Caco-2 (cell line): Measurements from ENCODE around the gene KDELR3. TPM values are rescaled to one million over a fixed set of nuclear protein-coding genes. Genes with fewer than 3 reads are reported as not detected.

Source experiments
- BruUV-seq: library from RNA; stranded (reverse); fragments of 400-500 nt; replicated peaks from 2 replicates; lab custom pipeline; 2021; lab: Mats Ljungman, UMichigan
- CTCF ChIA-PET: fragments of 300-600 bp; sonication (Branson Sonifier 250); formaldehyde crosslinking; loops from one replicate; lab custom pipeline; 2022; ENCODE audit warnings: antibody characterized with exemption; lab: Charles Lee
- POLR2A ChIA-PET: fragments of 300-600 bp; sonication (Branson Sonifier 250); formaldehyde crosslinking; loops from one replicate; lab custom pipeline; 2022; ENCODE audit warnings: antibody characterized with exemption; lab: Charles Lee
- DNase-seq, 2 experiments: peaks; one replicate each; pipeline versions ENCODE4 v3.0.0 to v3.0.0-alpha.2; 2020 to 2022
- H3K27me3 ChIP-seq: replicated peaks from 2 replicates; pipeline ENCODE4 v1.6.0; 2011; ENCODE audit warnings: low read length; ENCODE audit not compliant: control insufficient read depth, insufficient read depth
- H3K36me3 ChIP-seq: 2 replicates; pipeline ENCODE4 v1.5.1; 2011; ENCODE audit warnings: low read length; ENCODE audit not compliant: control insufficient read depth, insufficient read depth
- H3K4me1 ChIP-seq: fragments of 250-450 bp; sonication (Bioruptor Pico); 2 replicates; pipeline ENCODE4 v1.5.1; 2020; ENCODE audit warnings: mild to moderate bottlenecking
- H3K4me3 ChIP-seq: 2 replicates; pipeline ENCODE4 v1.5.1; 2011; ENCODE audit warnings: low read depth, mild to moderate bottlenecking, control low read depth, low read length
- H3K9me3 ChIP-seq: fragments of 250-450 bp; sonication (Bioruptor Pico); 2 replicates; pipeline ENCODE4 v1.5.1; 2020; ENCODE audit warnings: mild to moderate bottlenecking, moderate library complexity
- H3K27ac Mint-ChIP-seq: one replicate; pipeline ENCODE4 v1.8.0; 2022; ENCODE audit warnings: mixed read lengths; ENCODE audit not compliant: unreplicated experiment
- H3K27me3 Mint-ChIP-seq: one replicate; pipeline ENCODE4 v1.8.0; 2022; ENCODE audit warnings: mixed read lengths; ENCODE audit not compliant: insufficient read depth, unreplicated experiment
- H3K36me3 Mint-ChIP-seq: one replicate; pipeline ENCODE4 v1.8.0; 2022; ENCODE audit warnings: mild to moderate bottlenecking, mixed read lengths; ENCODE audit not compliant: insufficient read depth, unreplicated experiment
- H3K4me1 Mint-ChIP-seq: one replicate; pipeline ENCODE4 v1.8.0; 2022; ENCODE audit warnings: low read depth, mixed read lengths; ENCODE audit not compliant: unreplicated experiment
- H3K4me3 Mint-ChIP-seq: one replicate; pipeline ENCODE4 v1.8.0; 2022; ENCODE audit warnings: mild to moderate bottlenecking, moderate library complexity, mixed read lengths; ENCODE audit not compliant: unreplicated experiment
- H3K9me3 Mint-ChIP-seq: one replicate; pipeline ENCODE4 v1.8.0; 2022; ENCODE audit warnings: mixed read lengths; ENCODE audit not compliant: unreplicated experiment
- intact Hi-C: fragments of 100-400 bp; cut with micrococcal nuclease; formaldehyde crosslinking; loops from one replicate; pipeline ENCODE4 v1.10.0; 2022; ENCODE audit not compliant: unreplicated experiment
- total RNA-seq: library from RNA; stranded (reverse); gene quantifications from 2 replicates; pipeline ENCODE4 v1.2.3, GENCODE V29; 2022
- TF ChIP-seq, protein P1 (sequence below), 2 experiments: fragments of 200-600 bp in 1 of 2; IDR thresholded peaks; 1 replicate in 1 of 2; 2 replicates in 1 of 2; pipeline versions ENCODE4 v1.5.1 to v1.8.0; 2011 to 2022; ENCODE audit warnings: antibody characterized with exemption in 1 of 2, control low read depth in 1 of 2, inconsistent platforms in 1 of 2, low read depth in 1 of 2, low read length in 1 of 2, mild to moderate bottlenecking in 1 of 2, moderate library complexity in 1 of 2; ENCODE audit not compliant: insufficient read depth in 1 of 2, severe bottlenecking in 1 of 2, unreplicated experiment in 1 of 2

Gene KDELR3
- total RNA-seq, 1 experiment from 2014 or later: 13.4 TPM

DNA sequence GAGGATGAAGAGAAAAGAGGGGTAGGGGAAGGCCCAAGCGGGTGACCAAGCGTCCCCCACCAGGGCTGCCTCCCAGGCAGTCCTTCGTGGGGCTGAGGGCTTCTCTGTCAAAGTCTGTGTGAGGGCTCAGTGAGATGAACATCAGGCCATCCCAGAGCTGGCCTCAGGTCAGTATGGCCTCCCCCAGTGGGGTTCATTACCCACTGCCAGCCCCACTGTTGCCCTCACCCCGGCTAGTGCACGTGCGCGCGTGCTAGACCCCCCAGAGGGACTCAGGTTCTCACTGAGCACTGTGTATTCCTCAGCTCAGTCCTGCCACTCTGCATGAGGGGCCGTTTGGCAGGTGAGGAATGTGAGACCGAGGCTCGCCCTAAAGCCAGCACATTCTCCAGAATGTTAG lies 3.3 kb downstream of the KDELR3 start:
- intact Hi-C loops: no loop called here
- no peaks in the 10 kb centered on the region for H3K9me3 ChIP-seq
- no peaks in the 10 kb centered on the region for H3K27me3 Mint-ChIP-seq
- H3K9me3 Mint-ChIP-seq: no peaks in the 10 kb centered on the region
- POLR2A ChIA-PET: no interaction called here
- BruUV-seq: TSS peak; percentile 26
- H3K4me3 Mint-ChIP-seq: no peak overlapping the region
- H3K27me3 ChIP-seq: no peaks in the 10 kb centered on the region; the same call in 1 of the 2 replicates
- no peak for DNase-seq
- CTCF ChIA-PET: no interaction called here
- TF ChIP-seq, protein P1, sequence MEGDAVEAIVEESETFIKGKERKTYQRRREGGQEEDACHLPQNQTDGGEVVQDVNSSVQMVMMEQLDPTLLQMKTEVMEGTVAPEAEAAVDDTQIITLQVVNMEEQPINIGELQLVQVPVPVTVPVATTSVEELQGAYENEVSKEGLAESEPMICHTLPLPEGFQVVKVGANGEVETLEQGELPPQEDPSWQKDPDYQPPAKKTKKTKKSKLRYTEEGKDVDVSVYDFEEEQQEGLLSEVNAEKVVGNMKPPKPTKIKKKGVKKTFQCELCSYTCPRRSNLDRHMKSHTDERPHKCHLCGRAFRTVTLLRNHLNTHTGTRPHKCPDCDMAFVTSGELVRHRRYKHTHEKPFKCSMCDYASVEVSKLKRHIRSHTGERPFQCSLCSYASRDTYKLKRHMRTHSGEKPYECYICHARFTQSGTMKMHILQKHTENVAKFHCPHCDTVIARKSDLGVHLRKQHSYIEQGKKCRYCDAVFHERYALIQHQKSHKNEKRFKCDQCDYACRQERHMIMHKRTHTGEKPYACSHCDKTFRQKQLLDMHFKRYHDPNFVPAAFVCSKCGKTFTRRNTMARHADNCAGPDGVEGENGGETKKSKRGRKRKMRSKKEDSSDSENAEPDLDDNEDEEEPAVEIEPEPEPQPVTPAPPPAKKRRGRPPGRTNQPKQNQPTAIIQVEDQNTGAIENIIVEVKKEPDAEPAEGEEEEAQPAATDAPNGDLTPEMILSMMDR (IDR thresholded peaks at IDR 0.05; ENCODE audit: insufficient read depth in 1 of 2, low read depth in 1 of 2, low read length in 1 of 2, severe bottlenecking in 1 of 2, unreplicated experiment in 1 of 2): no peak
- H3K36me3 ChIP-seq: no peaks in the 10 kb centered on the region
- no peaks in the 10 kb centered on the region for H3K4me1 Mint-ChIP-seq
- H3K4me1 ChIP-seq: peaks cover 5% of the 10 kb centered on the region; the same call in 1 of the 2 replicates
- no peak overlapping the region for H3K4me3 ChIP-seq
- H3K36me3 Mint-ChIP-seq: peaks cover 2% of the 10 kb centered on the region
- H3K27ac Mint-ChIP-seq: no peak overlapping the region

DNA sequence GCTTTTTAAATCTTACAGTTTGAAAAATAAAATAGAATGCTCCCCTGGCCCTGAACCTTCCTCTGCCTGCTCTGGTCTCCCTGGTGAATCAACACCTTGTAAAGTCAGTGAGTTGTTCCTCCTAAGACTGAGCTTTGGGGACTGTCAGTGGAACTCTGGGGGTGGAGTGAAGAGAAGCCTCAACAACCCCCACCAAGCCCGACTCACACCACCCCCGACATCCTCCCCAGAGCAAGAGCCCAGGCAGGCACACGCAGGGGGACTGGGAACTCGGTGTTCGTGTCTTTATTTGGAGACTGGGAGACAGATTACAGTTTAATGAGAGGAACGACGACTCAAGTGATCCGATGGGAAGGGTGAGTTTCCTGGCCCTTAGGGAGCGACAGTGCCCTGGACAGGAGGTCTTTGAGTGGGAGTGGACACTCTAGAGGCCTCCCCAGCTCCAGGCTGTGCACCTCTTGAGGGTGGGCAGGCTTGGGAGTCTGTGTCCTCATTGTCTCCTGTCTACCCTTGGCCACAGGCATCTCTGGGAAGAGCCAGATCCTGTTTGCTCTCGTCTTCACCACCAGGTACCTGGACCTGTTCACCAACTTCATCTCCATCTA lies 6.2 kb downstream of the KDELR3 start:
- no peaks in the 10 kb centered on the region for H3K9me3 Mint-ChIP-seq
- H3K36me3 Mint-ChIP-seq: peaks cover 17% of the 10 kb centered on the region
- H3K9me3 ChIP-seq: no peaks in the 10 kb centered on the region
- no peak for DNase-seq
- H3K27me3 Mint-ChIP-seq: no peaks in the 10 kb centered on the region
- TF ChIP-seq, protein P1 (IDR thresholded peaks at IDR 0.05; ENCODE audit: insufficient read depth in 1 of 2, low read depth in 1 of 2, low read length in 1 of 2, severe bottlenecking in 1 of 2, unreplicated experiment in 1 of 2): no peak
- H3K27me3 ChIP-seq: no peaks in the 10 kb centered on the region
- H3K27ac Mint-ChIP-seq: peak overlapping the region; percentile 20
- BruUV-seq: no TSS peak
- peaks cover 11% of the 10 kb centered on the region for H3K4me1 ChIP-seq
- POLR2A ChIA-PET: no interaction called here
- H3K4me3 Mint-ChIP-seq: no peak overlapping the region
- no peaks in the 10 kb centered on the region for H3K36me3 ChIP-seq
- peaks cover 8% of the 10 kb centered on the region for H3K4me1 Mint-ChIP-seq
- no peak overlapping the region for H3K4me3 ChIP-seq
- intact Hi-C loops: no loop called here
- CTCF ChIA-PET: no interaction called here

DNA sequence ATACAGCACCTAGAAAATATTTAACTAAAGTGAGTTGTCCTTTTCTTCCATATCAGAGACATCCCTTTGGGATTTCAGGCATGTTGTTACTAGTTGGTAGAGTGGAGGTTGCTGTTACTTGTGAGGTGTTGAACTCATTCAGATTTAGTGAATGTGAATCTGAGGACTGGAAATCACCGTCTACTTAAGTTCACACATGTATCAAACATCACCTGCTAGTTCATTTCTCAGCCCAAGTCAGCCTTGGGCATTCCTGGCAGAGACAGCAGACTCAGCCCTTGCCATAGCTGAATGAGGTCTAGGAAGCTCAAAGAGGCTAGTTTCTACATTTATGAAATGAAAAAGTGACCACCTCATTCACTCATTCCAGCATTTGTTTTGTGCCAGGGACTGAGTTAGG lies 9.7 kb downstream of the KDELR3 start:
- H3K9me3 Mint-ChIP-seq: no peaks in the 10 kb centered on the region
- H3K27me3 ChIP-seq: no peaks in the 10 kb centered on the region
- no peaks in the 10 kb centered on the region for H3K27me3 Mint-ChIP-seq
- peaks cover 42% of the 10 kb centered on the region for H3K36me3 Mint-ChIP-seq
- peak overlapping the region; percentile 88 for H3K27ac Mint-ChIP-seq
- no peak overlapping the region for H3K4me3 ChIP-seq
- CTCF ChIA-PET: no interaction called here
- TF ChIP-seq, protein P1 (IDR thresholded peaks at IDR 0.05; ENCODE audit: insufficient read depth in 1 of 2, low read depth in 1 of 2, low read length in 1 of 2, severe bottlenecking in 1 of 2, unreplicated experiment in 1 of 2): no peak
- no peak for DNase-seq
- H3K9me3 ChIP-seq: no peaks in the 10 kb centered on the region
- no peak overlapping the region for H3K4me3 Mint-ChIP-seq
- POLR2A ChIA-PET: interaction anchor here (0.6 to 1.1 kb wide), 2 partner anchors 18 to 421 kb away, joined by 3 to 6 read pairs; no protein-coding TSS in a partner anchor
- peaks cover 11% of the 10 kb centered on the region for H3K4me1 ChIP-seq
- peaks cover 8% of the 10 kb centered on the region for H3K4me1 Mint-ChIP-seq
- H3K36me3 ChIP-seq: peaks cover 2% of the 10 kb centered on the region; the same call in 1 of the 2 replicates
- no TSS peak for BruUV-seq
- intact Hi-C loops: no loop called here
